ENCODE measurements around the gene PHC1.

Gene PHC1

GRCh38 chr12:8950702-8951478, 36.6 kb downstream of the PHC1 start:
- DNase-seq: no peak

DNA sequence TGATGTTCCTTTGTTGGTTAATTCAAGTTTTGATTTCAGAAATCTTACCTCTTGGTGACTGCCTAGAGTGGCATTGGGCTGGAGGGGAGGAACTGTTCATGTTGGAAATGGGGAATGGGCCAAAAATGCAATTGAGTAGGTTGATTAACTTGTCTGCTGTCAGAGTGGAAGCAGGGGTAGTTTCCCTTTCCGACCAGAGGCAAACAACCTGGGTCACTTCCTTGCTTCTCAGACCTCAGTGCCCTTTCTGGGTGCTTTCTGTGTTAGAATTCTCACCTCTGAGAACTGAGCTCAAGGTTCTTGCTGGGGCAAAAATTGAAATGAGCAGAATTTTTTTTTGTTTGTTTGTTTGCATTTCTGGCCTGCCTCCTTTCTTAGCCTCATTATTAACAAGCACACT, 37.4 kb downstream of the PHC1 start:
- no peak for DNase-seq

DNA sequence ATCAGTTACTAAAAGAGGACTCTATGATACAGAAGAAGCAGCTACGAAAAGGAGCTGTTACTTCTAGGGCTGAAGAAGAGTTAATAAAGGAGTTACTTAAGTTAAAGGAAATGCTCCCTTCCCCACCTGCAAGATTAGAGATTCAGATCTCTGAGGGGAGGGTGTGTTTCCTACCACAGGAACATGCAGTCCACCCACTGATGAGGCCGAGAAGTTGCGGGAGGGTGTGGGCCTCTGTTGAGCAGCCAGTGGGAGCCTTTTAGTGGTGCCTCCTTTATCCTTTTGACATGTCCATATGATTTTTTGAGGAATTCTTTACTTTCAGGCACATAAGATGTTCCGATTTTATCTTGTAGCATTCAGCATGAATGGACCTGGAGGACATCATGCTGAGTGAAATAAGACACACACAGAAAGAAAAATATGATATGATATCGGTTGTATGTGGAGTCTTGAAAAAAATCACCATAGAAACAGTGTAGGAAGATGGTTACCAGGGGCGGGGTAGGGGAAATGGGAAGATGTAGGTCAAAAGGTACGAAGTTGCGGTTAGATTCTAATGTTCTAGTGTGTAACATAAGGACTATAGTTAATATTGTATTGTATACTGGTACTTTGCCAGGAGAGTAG, 39.6 kb downstream of the PHC1 start:
- DNase-seq: no peak

- no peak for DNase-seq
These were observed 41.8 kb downstream of the PHC1 start for GRCh38 chr12:8956073-8956472.

- no peak for DNase-seq
These were observed 42.5 kb downstream of the PHC1 start for GRCh38 chr12:8956772-8957171.

DNA sequence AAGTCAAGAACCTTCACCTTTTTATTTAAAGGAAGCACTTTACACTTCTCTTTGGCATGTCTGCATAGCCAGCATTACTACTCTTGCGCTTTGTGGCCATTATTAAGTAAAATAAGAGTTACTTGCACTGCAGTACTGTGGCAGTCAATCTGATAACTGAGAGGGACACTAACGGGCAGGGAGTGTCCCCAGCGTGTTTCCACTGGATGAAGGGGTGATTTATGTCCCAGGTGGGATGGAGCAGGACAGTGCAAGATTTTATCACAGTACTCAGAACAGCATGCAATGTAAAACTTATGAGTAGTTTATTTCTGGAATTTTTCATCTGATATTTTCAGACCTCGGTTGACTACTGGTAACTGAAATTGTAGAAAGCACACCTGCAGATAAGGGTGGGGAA, 43.3 kb downstream of the PHC1 start:
- DNase-seq: no peak

DNA sequence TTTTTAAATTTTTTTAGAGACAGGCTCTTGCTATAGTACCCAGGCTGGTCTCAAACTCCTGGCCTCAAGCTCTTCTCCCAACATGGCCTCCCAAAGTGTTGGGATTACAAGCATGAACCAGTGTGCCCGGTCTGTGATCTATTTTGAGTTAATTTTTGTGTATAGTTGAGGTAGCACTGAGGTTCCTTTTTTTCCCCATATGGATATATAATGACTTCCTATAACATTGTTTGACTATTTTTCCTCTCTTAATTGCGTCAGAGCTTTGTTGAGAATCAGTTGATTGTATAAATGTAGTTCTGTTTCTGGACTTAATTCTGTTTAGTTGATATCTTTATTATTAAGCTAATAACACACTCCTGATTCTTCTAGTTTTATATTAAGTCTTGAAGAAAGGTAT, 43.8 kb downstream of the PHC1 start:
- no peak for DNase-seq

GRCh38 chr12:8960176-8960575, 45.9 kb downstream of the PHC1 start:
- DNase-seq: no peak

- no peak for DNase-seq
These were observed 54.5 kb downstream of the PHC1 start for GRCh38 chr12:8968761-8969160.

DNA sequence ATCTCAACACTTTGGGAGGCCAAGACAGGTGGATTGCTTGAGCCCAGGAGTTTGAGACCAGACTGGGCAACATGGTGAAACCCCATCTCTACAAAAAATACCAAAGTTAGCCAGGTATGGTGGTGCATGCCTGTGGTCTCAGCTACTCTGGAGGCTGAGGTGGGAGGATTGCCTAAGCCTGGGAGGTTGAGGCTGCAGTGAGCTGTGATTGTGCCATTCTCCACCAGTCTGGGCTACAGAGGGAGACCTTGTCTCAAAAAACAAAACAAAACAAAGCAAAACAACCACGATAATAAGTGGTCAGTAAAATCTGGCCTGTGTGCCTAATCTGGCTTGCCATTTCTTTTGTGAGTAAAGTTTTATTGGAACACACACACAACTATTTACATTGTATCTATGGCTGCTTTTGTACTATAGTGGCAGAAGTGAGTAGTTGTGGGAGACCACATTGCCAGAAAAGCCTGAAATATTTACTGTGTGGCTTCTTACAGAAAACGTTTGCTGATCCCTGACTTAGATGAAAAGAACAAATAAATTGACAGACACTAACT, 55.6 kb downstream of the PHC1 start:
- no peak for DNase-seq

DNA sequence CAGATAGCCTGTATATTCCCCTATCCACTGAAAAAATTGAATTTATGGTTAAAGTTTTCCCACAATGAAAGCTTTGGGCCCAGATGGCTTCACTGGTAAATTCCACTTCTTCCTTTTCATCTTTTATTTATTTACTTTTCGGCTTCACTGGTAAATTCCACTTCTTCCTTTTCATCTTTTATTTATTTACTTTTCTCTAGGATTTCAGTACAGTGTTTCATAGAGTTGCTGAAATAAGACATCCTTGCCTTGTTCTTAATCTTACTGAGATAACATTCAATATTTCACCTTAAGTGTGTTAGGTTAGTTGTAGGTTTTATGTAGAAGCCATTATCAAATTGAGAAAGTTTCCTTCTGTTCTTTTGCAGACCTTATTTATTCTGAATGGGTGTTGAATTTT, 56.1 kb downstream of the PHC1 start:
- no peak for DNase-seq

GRCh38 chr12:8980137-8980536, 65.8 kb downstream of the PHC1 start:
- no peak for DNase-seq

DNA sequence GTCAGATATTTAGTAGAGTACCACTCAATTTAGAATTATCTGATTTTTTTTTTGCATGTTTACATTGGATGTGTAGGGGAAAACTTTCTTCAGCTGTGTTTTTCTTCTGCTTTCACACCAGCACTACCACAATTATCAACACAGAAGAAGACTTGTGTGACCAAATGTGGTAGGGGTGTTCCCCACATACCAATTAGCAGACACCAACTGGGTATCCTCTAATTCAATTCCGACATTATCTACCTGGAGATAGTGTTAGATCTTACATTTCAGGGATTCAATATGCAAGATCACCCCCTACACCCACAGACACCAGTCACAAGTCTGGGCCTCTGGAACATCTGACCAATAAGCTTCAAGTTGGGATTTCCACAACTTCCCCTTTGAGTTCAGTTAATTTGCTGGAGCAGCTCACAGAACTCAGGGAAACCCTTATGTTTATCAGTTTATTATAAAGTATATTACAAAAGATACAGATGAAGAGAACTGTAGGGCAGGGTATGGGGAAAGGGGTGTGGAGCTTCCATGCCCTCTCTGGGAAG, 71.0 kb downstream of the PHC1 start:
- DNase-seq: no peak

DNA sequence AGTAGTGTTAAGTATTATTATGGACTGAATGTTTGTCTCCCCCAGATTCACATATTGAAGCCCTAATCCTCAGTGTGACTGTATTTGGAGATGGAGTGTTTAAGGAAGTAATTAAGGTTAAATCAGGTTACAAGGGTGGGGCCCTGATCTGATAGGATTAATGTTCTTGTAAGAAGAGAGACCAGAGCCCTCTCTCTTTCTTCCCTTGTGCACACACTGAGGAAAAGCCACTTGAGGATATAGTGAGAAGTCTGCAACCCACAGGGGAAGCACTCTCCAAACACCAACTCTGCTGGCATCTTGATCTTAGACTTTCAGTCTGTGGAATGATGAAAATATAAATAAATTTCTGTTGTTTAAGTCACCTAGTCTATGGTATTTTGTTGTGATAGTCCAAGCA, 72.9 kb downstream of the PHC1 start:
- no peak for DNase-seq

DNA sequence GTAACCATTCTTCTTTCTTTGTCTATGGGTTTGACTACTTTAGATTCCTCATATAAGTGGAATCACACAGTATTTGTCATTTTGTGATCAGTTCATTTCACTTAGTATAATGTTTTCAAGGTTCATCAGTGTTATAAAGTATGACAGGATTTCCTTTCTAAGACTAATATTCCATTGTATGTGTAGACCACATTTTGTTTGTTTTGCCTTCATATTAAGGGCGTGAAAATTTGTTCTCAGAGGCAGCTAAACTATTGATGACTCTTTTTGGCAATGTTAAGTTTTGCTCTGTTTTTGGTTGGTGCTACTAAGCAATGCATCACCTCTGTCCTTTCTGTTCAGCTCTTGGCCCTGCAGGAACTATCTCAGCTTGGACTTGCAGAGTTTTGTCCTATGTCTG, 73.4 kb downstream of the PHC1 start:
- no peak for DNase-seq

- DNase-seq: no peak
These were observed 75.1 kb downstream of the PHC1 start, which contains the start of gene KLRG1 for GRCh38 chr12:8989413-8989812. KLRG1 (plus strand) TSS chr12:8989546; CDS start chr12:8989636, 90 bp downstream.

Measured in NCI-H1417 treated with DMSO at 0.1 percent for 48 hours (cell line).